IMR-90 (cell line): ENCODE results near the gene RHOT2. TPM values are rescaled to one million over a fixed set of nuclear protein-coding genes. Genes with fewer than 3 reads are reported as not detected.

Experiments used
- ATAC-seq: fragments of 200-7000 bp; cut with Tn5 transposase; 2 replicates; pipeline ENCODE4 v1.9.1; 2020; ENCODE audit warnings: low read depth, mild to moderate bottlenecking, moderate library complexity
- BruUV-seq: library from RNA; stranded (reverse); fragments of 400-500 nt; replicated peaks from 2 replicates; lab custom pipeline; 2021; lab: Mats Ljungman, UMichigan
- CTCF ChIA-PET: fragments of 300-600 bp; formaldehyde crosslinking; extraction: SDS; loops from one replicate; lab custom pipeline; 2021; ENCODE audit warnings: antibody characterized with exemption; lab: Yijun Ruan, JAX
- POLR2A ChIA-PET: fragments of 300-600 bp; sonication (Branson Sonifier 250); formaldehyde crosslinking; loops from one replicate; lab custom pipeline; 2022; ENCODE audit warnings: antibody characterized with exemption; ENCODE audit not compliant: unreplicated experiment; lab: Charles Lee
- DNase-seq: peaks from one replicate; pipeline ENCODE4 v3.0.0; 2013
- H2AFZ ChIP-seq: replicated peaks from 2 replicates; pipeline ENCODE3; 2013; ENCODE audit warnings: low read length, mild to moderate bottlenecking; ENCODE audit not compliant: poor library complexity
- H2AK5ac ChIP-seq: 2 replicates; pipeline ENCODE4 v1.6.1; 2013; ENCODE audit warnings: low read depth, low read length, inconsistent platforms
- H2AK9ac ChIP-seq: replicated peaks from 2 replicates; pipeline ENCODE3; 2013; ENCODE audit warnings: mild to moderate bottlenecking, low read depth, low read length, moderate library complexity; ENCODE audit not compliant: poor library complexity
- H2BK120ac ChIP-seq: 2 replicates; pipeline ENCODE4 v1.6.1; 2013; ENCODE audit warnings: low read depth, low read length, inconsistent platforms
- H2BK15ac ChIP-seq: 3 replicates; pipeline ENCODE4 v1.6.1; 2013; ENCODE audit warnings: low read depth, low read length, inconsistent platforms
- H2BK20ac ChIP-seq: 2 replicates; pipeline ENCODE4 v1.6.1; 2013; ENCODE audit warnings: low read depth, mild to moderate bottlenecking, inconsistent platforms, low read length, moderate library complexity
- H2BK5ac ChIP-seq: 2 replicates; pipeline ENCODE4 v1.6.1; 2013; ENCODE audit warnings: mild to moderate bottlenecking, low read depth, low read length, inconsistent platforms; ENCODE audit not compliant: poor library complexity, severe bottlenecking
- H3K14ac ChIP-seq: replicated peaks from 2 replicates; pipeline ENCODE4 v1.6.1; 2013; ENCODE audit warnings: low read depth, low read length, inconsistent platforms
- H3K18ac ChIP-seq: 2 replicates; pipeline ENCODE4 v1.6.1; 2013; ENCODE audit warnings: low read depth, low read length, control low read depth
- H3K23ac ChIP-seq: 2 replicates; pipeline ENCODE4 v1.6.1; 2013; ENCODE audit warnings: low read depth, low read length, inconsistent platforms
- H3K27ac ChIP-seq: 2 replicates; pipeline ENCODE4 v1.5.1; 2013; ENCODE audit warnings: mild to moderate bottlenecking, control low read depth, low read length; ENCODE audit not compliant: insufficient read depth
- H3K27me3 ChIP-seq: 2 replicates; pipeline ENCODE4 v1.6.1; 2013; ENCODE audit warnings: low read length; ENCODE audit not compliant: control insufficient read depth, insufficient read depth
- H3K36me3 ChIP-seq: 2 replicates; pipeline ENCODE4 v1.6.1; 2013; ENCODE audit warnings: low read length, mixed read lengths; ENCODE audit not compliant: control insufficient read depth, insufficient read depth
- H3K4ac ChIP-seq: 2 replicates; pipeline ENCODE4 v1.6.1; 2013; ENCODE audit warnings: low read depth, low read length, inconsistent platforms
- H3K4me1 ChIP-seq: 2 replicates; pipeline ENCODE4 v1.6.1; 2013; ENCODE audit warnings: low read length, mixed read lengths; ENCODE audit not compliant: control insufficient read depth, insufficient read depth
- H3K4me2 ChIP-seq: 2 replicates; pipeline ENCODE4 v1.6.1; 2013; ENCODE audit warnings: low read depth, mild to moderate bottlenecking, control low read depth, low read length, moderate library complexity
- H3K4me3 ChIP-seq: 2 replicates; pipeline ENCODE4 v1.5.1; 2013; ENCODE audit warnings: low read depth, mild to moderate bottlenecking, control low read depth, low read length, moderate library complexity; ENCODE audit not compliant: insufficient read depth
- H3K56ac ChIP-seq: 2 replicates; pipeline ENCODE4 v1.6.1; 2013; ENCODE audit warnings: low read length, inconsistent platforms; ENCODE audit not compliant: insufficient read depth; ENCODE audit errors: extremely low read depth
- H3K79me1 ChIP-seq, 2 experiments: 2 replicates each; pipeline ENCODE4 v1.6.1; 2013; ENCODE audit warnings: low read length in 2 of 2, inconsistent platforms in 1 of 2, low read depth in 1 of 2
- H3K9ac ChIP-seq: 2 replicates; pipeline ENCODE4 v1.6.1; 2013; ENCODE audit warnings: low read depth, low read length, control low read depth
- H3K9me1 ChIP-seq: 2 replicates; pipeline ENCODE4 v1.6.1; 2013; ENCODE audit warnings: low read length, inconsistent platforms; ENCODE audit not compliant: insufficient read depth
- H3K9me3 ChIP-seq: 2 replicates; pipeline ENCODE4 v1.6.1; 2013; ENCODE audit warnings: low read length; ENCODE audit not compliant: control insufficient read depth, insufficient read depth
- H4K20me1 ChIP-seq: 2 replicates; pipeline ENCODE4 v1.6.1; 2013; ENCODE audit warnings: low read length, inconsistent platforms; ENCODE audit not compliant: insufficient read depth
- H4K5ac ChIP-seq: 2 replicates; pipeline ENCODE4 v1.6.1; 2013; ENCODE audit warnings: mild to moderate bottlenecking, low read depth, low read length, control low read depth
- H4K8ac ChIP-seq, 2 experiments: 2 replicates each; pipeline ENCODE4 v1.6.1; 2013; ENCODE audit warnings: low read depth in 2 of 2, low read length in 2 of 2, control low read depth in 1 of 2, inconsistent platforms in 1 of 2
- H4K91ac ChIP-seq: 2 replicates; pipeline ENCODE4 v1.6.1; 2013; ENCODE audit warnings: low read depth, low read length, inconsistent platforms; ENCODE audit not compliant: insufficient read depth
- RFX5 ChIP-seq: IDR thresholded peaks from 2 replicates; pipeline ENCODE4 v1.8.0; 2012; ENCODE audit warnings: low read depth, mild to moderate bottlenecking, low read length, moderate library complexity
- WGBS, 2 experiments: methylation state at CpG; one replicate each; pipeline versions ENCODE4 v1.1.5 to v1.1.7; 2013; ENCODE audit warnings: missing lambda C conversion rate in 2 of 2; ENCODE audit not compliant: insufficient read length in 1 of 2; ENCODE audit errors: extremely low coverage in 2 of 2; 5-methylcytosine and 5-hydroxymethylcytosine counted together
- dilution Hi-C: fragments of 300-500 bp; cut with HindIII; formaldehyde crosslinking; loops from one replicate; pipeline ENCODE4 v1.14.3; 2018; ENCODE audit warnings: low sequenced_read_pairs; ENCODE audit not compliant: unreplicated experiment
- in situ Hi-C: fragments of 300-500 bp; cut with MboI; formaldehyde crosslinking; loops from 3 replicates; pipeline ENCODE4 v1.14.3; 2019; ENCODE audit warnings: low sequenced_read_pairs, inconsistent platforms, mixed read lengths
- intact Hi-C: fragments of 100-400 bp; cut with micrococcal nuclease; formaldehyde crosslinking; loops from 2 replicates; pipeline ENCODE4 v1.10.0; 2022
- polyA plus RNA-seq, 3 experiments: library from polyadenylated mRNA; depleted of rRNA; stranded (reverse); fragments of >200 nt; gene quantifications; 2 replicates each; pipeline ENCODE4 v1.2.3, GENCODE V29; 2012; ENCODE audit warnings: low replicate concordance in 1 of 3
- total RNA-seq: library from RNA; depleted of rRNA; stranded (reverse); fragments of >200 nt; gene quantifications from 2 replicates; pipeline ENCODE4 v1.2.3, GENCODE V29; 2012
- TF ChIP-seq, protein P1 (sequence below): fragments of 150-350 bp; IDR thresholded peaks from 2 replicates; pipeline ENCODE4 v1.6.1; 2017; ENCODE audit warnings: mild to moderate bottlenecking, antibody characterized with exemption, low read length, low read depth

RHOT2 gene
- total and polyA plus RNA-seq, 2 of the 4 experiments (the other 2 are of a cell fraction), result 20.3 to 181 TPM

DNA sequence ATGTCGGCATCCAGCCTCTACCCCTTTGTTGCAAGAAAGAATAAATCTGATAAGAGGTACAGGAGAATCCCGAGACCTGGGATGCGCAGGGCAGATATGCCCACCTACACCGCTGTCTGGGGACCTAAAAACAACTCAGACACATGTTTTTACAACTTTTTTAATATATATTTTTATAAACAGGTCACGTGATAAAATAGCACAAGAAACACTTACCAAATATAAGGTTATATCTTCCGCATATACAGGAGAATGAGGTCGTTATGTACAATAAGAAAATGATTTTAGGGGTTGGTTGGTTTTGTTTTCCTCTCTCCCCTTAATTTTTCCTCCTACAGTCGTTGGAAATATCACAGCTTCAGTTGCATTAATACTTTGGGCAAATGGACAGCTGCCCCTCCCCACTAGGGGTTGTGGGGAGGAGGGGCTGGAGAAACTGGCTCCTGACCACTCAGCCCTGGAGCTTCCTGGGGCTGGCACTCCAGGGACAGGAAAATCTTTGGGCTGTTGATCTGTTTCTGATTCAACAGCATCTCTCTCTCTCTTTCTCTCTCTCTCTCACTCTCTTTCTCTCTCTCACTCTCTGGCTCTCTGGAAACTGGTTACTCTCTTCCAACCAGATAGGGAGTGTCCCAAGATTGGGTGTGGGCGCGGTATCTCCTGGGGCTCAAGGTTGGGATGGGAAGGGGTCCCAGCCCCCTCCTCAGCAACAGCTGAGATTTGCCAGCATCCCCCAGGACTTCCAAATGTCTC, 24.6 kb downstream of the RHOT2 start:
- POLR2A ChIA-PET, result no interaction called here
- H3K9me3 ChIP-seq, result no peaks in the 10 kb centered on the region; the same call in 1 of the 2 replicates

More for the DNA sequence above, 24.6 kb downstream of the RHOT2 start:
- H2BK120ac ChIP-seq, result no peak overlapping the region
- no peak overlapping the region for H3K18ac ChIP-seq
- peaks cover 4% of the 10 kb centered on the region; the same call in 1 of the 2 replicates for H4K20me1 ChIP-seq
- no peak overlapping the region for H3K4me3 ChIP-seq
- H3K4me1 ChIP-seq, result peaks cover 12% of the 10 kb centered on the region
- H2AK5ac ChIP-seq, result no peak overlapping the region
- H3K4me2 ChIP-seq, result no peak overlapping the region
- H4K5ac ChIP-seq, result no peak overlapping the region
- no CpG with 5 or more reads among the region's 10 CpGs for WGBS, 2 experiments
- no peak overlapping the region for H3K23ac ChIP-seq
- no peak overlapping the region for H4K8ac ChIP-seq
- no peak overlapping the region for H3K9ac ChIP-seq
- H4K91ac ChIP-seq, result no peak overlapping the region
- no peak overlapping the region for H2AK9ac ChIP-seq
- H2BK20ac ChIP-seq, result no peak overlapping the region
- peaks cover 9 to 21% of the 10 kb centered on the region in 2 experiments; a peak in 3 of 4 replicates for H3K79me1 ChIP-seq
- H2BK5ac ChIP-seq, result no peak overlapping the region
- H3K9me1 ChIP-seq, result peaks cover 11% of the 10 kb centered on the region
- H3K27me3 ChIP-seq, result peaks cover 44% of the 10 kb centered on the region
- H3K56ac ChIP-seq, result no peak overlapping the region
- ATAC-seq, result no peak
- H3K14ac ChIP-seq, result no peak overlapping the region
- H2AFZ ChIP-seq, result no peak overlapping the region
- no peak for TF ChIP-seq RFX5
- TF ChIP-seq, protein P1, sequence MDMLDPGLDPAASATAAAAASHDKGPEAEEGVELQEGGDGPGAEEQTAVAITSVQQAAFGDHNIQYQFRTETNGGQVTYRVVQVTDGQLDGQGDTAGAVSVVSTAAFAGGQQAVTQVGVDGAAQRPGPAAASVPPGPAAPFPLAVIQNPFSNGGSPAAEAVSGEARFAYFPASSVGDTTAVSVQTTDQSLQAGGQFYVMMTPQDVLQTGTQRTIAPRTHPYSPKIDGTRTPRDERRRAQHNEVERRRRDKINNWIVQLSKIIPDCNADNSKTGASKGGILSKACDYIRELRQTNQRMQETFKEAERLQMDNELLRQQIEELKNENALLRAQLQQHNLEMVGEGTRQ, result no peak
- in situ Hi-C loops, result no loop called here
- intact Hi-C loops, result no loop called here
- no peak overlapping the region for H3K4ac ChIP-seq
- dilution Hi-C loops, result no loop called here
- no peak overlapping the region for H2BK15ac ChIP-seq
- no TSS peak for BruUV-seq
- CTCF ChIA-PET, result interaction anchor here (0.7 kb wide), 1 partner anchor 152 kb away, joined by 3 read pairs; no protein-coding TSS in a partner anchor
- no peak for DNase-seq
- peaks cover 4% of the 10 kb centered on the region; the same call in 1 of the 2 replicates for H3K36me3 ChIP-seq
- H3K27ac ChIP-seq, result no peak overlapping the region
